GM21529 (cell line): ENCODE measurements around the gene TRRAP.
"Not testable (repeated sequence)": the region's sequence is repeated elsewhere in the genome, so short reads cannot be mapped to it uniquely, and the experiment has no call there.

Experiments used
- ATAC-seq: cut with Tn5 transposase; IDR thresholded peaks from one replicate; pipeline ENCODE4 v1.9.1; 2021; ENCODE audit not compliant: unreplicated experiment

The TRRAP gene

DNA sequence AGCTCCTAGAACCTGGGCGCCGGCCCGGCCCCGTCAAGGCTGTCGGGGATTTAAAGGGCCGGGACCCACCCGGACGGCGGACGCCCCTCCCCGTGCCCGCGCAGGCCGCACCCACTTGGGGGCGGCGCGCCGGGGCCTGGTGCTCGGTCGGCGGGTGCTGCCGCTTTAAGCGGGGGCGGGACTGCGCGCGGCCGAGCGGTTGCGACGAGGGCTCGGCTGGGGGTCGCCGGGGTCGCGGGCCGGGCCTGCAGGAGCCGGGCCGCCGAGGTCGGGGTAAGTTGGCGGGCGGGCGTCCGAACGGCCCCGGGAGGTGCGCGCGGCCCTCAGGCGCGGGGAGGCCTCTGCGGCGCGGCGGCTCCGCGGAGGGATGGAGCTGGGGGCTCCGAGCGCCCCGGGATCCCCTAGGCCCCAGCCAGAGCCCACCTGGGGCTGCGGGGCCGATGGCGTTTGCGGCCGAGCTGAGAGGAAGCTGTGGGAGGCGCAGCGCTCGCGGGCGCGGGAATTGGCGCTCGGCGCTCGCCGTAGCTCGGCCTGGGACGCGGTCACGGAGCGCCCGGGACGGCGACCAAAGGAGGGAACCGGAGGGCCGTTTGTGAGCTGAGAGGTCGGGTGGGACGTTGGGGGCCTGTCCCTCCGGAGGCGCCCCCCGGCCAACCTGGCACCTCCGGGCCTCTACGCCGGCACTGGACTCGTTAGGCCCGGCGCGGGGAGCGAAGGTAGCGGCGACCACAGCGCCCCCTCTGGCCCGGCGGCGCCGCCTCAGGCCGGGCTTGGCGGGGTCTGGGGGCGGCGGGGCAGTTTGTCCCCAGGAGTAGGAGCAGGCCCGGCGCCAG is at the start of gene TRRAP:
Gene TRRAP, plus strand, starts transcription at position 168 of the 833 bp plus-strand sequence. CDS start 2,619 bp downstream, outside the sequence.
- ATAC-seq, result peak; percentile 65

DNA sequence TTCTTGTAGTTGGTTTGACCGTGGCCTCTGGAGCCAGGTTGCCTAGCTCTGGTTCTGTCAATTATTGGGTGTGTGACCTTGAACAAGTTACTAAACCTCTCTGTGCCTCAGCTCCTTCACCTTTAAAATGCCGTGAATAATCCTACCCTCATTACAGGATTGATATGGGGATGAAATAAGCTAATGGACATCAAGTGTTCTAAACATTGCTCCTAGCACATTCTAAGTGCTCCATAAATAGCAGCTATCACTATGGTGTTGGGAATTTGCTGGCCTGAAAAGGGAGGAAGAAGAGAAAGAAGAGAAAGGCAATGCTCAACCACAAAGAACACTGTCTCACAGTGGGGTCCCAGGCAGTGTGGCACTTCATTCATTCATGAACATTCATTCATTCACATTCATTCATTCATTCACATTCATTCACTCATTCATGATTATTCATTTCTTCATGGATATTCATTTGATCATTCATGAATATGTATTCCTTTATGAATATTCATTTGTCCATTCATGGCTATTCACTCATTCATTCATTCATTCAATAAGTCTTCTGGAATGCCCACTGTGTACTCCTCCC is 47.3 kb upstream of the TRRAP start:
- no peak for ATAC-seq

DNA sequence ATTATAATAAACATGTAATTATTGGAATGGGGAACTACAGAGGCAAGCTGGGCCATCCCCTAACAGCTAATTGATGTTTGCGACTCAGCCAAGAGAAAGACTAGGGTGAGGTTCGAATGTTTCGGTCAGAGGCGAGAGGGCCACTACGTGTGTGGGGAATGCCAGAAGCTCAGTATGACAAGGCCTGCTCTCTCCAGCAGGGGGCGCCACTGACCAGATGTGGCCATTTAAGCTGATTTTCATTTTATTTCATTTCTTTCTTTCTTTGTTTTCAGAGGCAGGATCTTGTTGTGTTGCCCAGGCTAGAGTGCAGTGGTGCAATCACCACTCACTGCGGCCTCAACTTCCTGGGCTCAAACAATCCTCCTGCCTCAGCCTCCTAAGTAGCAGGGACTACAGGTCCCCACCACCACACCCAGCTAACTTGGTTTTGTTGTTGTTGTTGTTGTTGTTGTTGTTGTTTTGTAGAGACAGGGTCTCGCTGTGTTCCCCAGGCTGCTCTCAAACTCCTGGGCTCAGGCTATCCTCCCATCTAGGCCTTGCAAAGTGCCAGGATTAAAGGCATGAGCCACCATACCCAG is 46.6 kb upstream of the TRRAP start:
- no peak for ATAC-seq

DNA sequence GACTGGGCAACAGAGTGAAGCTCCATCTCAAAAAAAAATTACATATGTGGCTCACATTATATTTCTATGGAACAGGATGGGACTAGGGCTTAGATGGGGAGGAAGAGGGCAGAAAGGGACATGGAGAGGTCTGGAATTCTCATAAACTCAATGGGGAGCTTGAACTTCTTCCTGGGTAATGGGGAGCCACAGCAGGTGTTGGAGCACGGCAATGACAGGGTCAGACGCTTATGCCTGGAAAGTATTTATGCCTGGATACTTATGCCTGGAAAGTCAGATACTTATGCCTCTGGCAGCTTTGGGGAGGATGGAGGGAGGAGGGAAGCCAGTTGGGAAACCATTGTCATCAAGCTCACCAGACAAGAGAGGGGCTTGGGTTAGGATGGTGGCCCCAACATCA is 45.3 kb upstream of the TRRAP start:
- no peak for ATAC-seq

DNA sequence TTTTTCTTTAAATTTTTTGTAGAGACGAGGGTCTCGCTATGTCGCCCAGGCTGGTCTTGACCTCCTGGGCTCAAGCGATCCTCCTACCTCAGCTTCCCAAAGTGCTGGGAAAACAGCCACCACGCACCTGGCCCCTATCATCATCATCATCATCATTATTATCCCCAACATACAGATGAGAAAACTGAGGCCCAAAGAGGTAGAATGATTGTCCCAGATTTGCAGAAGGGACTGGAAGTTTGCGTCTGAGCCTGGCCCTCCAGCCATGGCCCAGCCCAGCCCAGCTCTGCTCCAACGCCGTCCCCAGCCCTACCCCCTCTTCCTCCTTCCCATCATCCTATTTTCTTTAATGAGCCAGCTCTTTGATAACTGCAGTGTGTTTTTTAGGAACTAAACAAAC is 43.4 kb upstream of the TRRAP start:
- ATAC-seq, result no peak

DNA sequence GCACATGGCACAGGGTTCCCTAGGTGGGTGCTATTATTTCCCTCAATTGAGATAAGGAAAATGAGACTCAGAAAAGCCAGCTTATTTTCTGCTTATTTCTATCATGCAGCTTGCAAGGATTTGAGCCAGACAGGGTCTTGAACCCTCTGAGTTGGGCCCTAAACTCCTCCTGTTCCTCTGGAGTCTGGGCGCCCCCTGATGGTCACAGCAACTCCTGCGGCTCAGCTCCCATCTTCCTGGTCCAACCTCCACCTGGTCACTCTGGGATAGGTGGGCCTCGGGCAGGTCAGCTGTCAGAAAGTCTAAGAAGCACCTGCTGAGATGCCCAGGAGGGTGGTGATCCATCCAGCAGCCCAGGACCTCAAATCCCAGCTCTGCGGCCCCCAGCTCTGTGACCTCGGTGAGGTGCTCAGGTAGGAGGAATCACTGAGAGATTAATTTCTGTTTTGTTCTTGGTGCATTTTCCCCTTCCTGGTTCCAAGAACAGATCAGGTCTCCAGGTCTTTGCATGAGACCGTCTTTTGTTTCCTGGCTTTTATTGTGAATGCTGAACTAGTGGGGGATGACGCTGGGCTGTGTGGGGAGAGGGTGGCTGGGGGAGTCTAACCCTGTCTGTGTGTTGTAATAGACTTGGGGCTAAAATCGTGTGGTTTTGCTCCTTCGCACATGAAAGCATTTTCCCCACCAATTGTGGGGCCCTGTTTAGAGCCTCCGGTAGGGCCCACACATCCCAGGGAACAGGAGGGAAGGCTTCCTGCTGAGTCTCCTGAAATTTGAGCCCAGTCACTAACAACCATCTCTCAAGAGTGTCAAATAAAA is 41.3 kb upstream of the TRRAP start:
- ATAC-seq, result no peak

DNA sequence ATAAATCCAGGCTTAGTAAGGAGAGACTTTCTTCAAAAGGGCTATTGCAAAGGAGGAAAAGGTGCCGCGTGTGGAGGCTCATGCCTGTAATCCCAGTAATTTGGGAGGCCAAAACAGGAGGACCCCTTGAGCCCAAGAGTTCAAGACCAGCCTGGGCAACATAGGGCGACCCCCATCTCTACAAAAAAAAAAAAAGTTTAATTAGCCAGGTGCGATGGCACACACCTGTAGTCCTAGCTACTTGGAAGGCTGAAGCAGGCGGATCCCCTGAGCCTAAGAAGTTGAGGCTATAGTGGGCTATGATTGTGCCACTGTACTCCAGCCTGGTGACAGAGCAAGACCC is 40.7 kb upstream of the TRRAP start:
- no peak for ATAC-seq

DNA sequence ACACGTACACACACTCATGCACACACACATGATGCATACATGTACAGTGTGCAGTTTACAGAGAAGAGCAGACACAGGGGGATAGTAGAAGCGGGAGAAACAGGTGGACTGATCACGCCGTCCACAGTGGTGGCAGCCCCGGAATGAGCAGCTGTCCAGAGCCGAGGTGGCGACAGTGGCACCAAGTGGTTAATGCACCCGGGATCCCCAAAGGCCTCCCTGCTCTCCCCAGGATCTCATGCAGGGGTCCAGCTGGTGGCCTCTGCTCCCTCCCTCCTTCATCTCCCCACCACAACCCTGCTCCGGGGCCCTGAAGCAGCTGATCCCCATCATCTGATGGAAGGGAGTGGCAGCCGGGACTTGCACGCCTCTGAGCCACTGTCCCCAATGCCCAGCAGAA is 38.2 kb upstream of the TRRAP start:
- no peak for ATAC-seq

DNA sequence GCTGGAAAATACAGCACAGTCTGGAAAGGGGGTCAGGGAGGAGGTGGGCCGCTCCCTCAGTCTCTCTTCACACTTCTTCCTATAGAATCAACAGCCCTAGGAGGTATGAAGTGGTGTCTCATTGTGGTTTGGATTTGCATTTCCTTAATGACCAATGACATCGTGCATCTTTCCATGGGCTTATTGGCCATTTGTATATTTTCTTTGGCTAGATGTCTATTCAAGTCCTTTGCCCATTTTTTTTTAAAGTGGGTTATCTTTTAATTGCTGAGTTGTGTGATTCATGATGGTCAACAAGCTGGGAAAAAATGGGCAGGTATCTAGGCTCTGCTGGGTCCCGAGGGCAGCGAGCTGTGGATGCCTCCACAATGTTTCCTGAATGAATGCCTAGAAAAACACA is 37.6 kb upstream of the TRRAP start:
- ATAC-seq, result no peak

DNA sequence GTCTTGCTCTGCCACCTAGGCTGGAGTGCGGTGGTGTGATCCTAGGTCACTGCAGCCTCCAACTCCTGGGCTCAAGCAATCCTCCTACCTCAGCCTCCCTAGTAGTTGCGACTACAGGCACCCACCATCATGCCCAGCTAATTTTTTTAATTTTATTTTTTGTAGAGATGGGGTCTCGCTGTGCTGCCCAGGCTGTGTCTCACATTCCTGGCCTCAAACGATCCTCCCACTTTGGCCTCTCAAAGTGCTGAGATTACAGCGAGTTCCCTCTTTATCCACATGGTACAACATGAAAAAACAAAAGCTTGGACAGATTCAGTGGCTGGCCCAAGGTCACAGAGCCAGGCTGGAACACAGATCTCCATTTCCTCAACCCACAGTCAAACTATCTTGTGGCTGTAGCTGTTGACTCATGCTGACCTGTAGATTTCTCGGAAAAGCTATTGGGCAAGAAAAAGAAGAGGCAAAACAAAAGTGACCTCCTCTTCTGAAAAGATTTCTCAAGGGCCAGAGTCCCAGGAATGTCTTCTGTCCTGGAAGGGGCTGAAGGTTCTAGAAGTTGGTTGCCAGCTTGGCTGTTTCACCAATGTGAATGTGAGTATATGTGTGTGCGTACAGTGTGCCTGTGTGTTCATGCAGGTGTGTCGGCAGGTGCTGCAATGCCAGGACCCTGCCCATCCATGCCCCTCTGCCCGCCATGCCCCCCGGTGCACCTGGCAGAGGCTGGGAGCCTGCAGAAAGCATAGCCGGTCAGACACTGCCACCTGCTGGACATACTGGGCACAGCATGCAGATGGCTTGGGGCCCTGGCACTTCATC is 36.9 kb upstream of the TRRAP start:
- no peak for ATAC-seq

DNA sequence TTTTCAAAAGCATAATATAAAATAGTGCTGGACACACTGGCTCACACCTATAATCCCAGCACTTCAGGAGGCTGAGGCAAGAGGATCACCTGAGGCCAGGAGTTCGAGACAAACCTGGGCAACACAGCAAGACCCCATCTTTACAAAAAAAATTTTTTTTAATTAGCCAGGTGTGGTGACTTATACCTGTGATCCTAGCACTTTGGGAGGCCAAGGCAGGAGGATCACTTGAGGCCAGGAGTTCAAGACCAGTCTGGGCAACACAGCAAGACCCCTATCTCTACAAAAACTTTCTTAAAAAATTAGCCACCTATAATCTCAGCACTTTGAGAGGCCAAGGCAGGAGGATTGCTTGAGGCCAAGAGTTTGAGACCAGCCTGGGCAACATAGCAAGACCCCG is 35.8 kb upstream of the TRRAP start:
- not testable (repeated sequence) for ATAC-seq

DNA sequence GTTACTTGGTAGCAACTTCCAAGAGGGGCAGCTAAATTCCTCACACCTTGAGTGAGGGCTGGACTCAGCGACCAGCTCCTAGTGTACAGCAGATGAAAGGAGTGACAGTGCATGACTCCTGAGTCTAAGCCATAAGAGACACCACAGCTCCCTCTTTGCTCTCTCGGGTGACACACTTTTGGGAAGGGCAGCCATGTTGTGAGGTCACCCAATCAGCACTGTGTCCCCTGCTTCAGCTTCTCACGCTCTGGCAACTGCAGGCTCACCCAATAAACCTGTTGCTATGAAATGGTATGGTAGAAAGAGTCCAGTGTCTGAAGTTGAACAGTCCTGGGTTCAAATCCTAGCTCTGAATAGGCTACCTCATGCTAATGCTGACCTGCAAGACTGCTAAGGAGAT is 29.4 kb upstream of the TRRAP start:
- ATAC-seq, result no peak

DNA sequence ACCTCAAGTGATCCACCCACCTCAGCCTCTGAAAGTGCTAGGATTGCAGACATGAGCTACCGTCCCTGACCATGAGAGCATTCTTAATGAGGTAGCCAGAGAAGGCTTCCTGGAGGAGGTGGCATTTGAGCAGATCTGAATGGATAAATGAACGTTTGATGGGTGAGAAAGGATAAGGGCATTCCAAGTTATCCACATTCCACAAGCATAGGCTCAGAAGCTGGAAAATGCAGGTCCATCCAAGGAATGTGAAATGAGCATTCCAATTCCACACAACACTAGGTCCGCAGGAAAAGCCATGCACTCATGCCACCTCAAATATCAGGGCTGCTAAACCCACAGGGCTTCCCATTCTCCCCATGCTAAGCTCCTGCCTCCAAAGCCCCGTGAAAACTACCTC is 25.5 kb upstream of the TRRAP start:
- ATAC-seq, result no peak

DNA sequence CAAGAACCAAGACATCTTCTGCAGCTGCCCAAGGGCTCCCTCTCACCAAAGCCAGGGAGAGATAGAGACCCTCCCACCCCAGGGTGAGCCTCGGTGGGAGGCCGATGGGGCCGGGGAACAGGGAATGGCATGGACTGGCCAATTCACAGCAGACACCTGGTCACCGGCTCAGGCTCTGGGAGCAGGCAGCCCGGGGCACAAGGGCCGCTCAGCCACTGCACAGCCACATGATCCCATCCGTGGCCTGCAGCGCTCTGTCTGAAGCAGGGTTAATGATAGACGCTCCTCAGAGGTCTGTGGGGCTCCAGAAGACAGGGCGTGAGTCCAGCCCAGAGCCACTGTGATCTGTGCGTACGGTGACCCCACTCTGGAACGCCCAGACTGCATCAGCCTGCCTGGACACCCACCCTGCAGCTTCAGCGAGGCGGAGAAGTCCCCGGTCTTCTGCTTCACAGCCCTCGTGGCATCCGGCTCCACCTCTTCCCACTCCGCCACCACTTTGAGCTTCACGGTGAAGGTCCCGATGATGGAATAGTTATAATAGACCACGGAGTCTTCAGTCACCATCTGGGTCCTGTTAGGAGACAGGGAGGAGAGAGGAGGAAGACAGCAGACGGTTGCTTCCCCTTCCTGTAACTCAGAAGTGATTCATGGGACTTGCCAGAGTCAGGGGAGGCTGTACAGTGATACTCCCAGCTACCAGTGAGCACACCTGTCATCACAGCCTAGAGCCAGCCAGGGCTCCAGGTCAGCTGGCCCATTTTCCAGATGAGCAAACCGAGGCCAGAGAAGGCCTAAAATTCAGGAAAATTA is 22.5 kb upstream of the TRRAP start:
- no peak for ATAC-seq

DNA sequence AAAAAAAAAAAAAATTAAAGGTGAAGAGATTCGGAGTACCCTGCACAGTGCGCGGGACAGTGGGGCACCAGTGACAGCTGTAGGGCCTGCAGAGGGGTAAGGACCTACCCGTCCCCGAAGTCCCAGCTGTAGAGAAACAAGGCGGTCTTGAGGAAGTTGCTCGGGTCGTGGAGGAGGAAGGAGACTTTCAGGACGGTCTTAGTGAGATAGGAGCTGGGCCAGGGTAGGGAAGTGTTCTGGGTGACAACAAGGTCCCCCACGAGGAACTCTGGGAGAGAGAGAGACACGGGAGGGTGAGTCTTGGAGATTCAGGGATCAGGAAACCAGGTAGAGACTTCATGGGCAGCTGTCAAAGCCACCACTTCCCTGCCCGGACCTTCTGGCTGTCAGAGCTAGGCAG is 18.3 kb upstream of the TRRAP start:
- no peak for ATAC-seq

DNA sequence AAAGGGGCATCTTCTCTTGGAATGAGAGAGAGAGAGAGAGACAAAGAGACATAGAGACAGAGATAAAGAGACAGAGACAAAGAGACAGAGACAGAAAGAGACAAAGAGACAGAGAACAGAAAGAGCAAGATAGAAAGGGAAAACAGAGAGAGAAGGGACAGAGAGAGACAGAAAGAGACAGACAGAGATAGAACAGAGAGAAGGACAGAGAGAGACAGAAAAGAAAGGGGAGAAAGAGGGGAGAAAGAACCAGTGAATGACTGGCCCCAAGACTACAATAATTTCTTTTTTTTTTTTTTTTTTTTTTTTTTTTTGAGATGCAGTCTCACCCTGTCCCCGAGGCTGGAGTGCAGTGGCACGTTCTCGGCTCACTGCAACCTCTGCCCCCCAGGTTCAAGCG is 16.1 kb upstream of the TRRAP start:
- no peak for ATAC-seq

DNA sequence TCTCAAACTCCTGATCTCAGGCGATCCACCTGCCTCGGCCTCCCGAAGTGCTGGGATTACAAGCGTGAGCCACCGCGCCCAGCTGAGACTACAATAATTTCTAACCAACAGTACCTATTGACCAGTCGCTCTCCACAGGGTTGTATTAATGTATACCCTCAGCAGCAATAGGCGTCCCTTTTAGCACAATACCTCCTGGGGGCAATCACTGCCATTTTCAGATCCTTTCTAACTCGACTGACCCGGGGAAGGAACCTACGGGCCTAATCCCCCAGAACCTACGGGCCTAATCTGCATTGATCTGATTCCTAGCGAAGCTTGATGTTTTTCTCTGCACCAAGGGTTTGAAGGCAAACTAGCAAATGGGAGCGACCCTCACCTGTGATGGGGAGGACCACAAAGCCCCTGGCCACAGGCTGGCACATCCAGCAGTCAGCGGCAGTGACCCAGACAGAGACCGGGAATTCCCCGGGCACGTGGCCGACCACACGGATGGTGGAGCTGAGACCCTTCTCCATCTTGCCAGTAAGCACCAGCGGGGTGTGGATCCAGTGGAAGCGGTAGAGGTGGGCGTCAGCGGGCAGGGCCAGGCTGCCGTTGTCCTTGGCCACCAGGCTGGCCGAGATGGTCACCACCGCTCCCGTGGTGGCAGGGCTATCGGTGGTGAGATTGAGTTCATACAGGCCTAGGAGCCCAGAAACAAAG is 15.5 kb upstream of the TRRAP start:
- ATAC-seq, result no peak

DNA sequence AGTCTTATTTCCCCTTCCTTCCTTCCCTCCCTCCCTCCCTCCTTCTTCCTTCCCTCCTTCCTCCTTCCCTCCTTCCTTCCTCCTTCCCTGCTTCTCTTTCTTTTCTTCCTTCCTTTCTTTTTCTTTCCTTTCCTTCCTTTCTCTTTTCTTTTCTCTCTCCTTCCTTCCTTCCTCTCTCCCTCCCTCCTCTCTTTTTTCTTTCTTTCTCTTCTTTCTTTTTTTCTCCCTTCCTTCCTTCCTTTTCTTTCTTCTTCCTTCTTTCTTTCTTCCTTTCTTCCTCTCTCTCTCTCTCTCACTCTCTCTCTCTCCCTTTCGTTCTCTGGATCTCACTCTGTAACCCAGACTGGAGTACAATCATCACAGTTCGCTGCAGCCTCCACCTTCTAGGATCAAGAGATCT is 14.7 kb upstream of the TRRAP start:
- ATAC-seq, result no peak

DNA sequence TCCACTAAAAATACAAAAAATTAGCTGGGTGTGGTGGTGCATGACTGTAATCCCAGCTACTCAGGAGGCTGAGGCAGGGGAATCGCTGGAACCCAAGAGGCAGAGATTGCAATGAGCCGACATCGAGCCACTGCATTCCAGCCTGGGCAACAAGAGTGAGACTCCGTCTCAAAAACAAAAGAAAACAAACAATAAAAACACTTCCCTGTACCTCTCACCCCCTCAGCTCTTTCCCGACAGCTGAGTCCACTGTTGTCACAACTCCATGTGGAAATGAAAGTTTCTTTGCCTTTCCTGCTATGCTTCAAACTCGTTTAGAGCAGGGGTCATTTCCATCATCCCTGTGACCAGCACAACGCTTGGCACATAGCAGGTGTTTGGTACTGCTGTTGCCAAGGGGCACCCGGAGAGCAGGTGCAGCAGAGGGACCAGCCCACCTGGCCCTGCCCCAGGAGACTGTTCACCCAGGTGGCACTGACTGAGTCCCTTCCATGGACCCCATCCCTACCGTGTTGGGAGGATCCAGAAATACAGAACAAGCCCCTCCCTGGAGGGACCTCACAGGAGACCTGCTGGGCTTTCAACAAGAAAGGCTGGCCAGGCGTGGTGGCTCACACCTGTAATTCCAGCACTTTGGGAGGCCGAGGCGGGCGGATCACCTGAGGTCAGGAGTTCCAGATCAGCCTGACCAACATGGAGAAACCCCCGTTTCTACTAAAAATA is 13.4 kb upstream of the TRRAP start:
- no peak for ATAC-seq
